Measurements from ENCODE around the gene OR52I2. TPM values are rescaled to one million over a fixed set of nuclear protein-coding genes. Genes with fewer than 3 reads are reported as not detected.

The OR52I2 gene
- total RNA-seq, 1 experiment from 2014 or later = not detected

GRCh38 chr11:4565371-4565770 lies 16.2 kb upstream of the OR52I2 start:
- ChIA-PET CTCF (no interaction called here), POLR2A (no interaction called here)
- Histone ChIP-seq H3K4me1 (ENCODE audit: control insufficient read depth, insufficient read depth, low read length) (no peaks in the 10 kb centered on the region), H3K4me3 (ENCODE audit: low read depth in 2 of 2, low read length in 2 of 2) (no peak overlapping the region), H3K36me3 (ENCODE audit: control insufficient read depth, insufficient read depth, low read length) (no peaks in the 10 kb centered on the region), H3K9me3 (ENCODE audit: control insufficient read depth, insufficient read depth, low read depth, low read length) (no peaks in the 10 kb centered on the region), H3K27ac (ENCODE audit: low read length) (no peak overlapping the region), H3K27me3 (ENCODE audit: control insufficient read depth, insufficient read depth, low read length) (no peaks in the 10 kb centered on the region; the same call in 1 of the 2 replicates)
- BruUV-seq (replicated peaks) = no TSS peak
- no peak for ATAC-seq
- in situ Hi-C loops (cut with HindIII; ENCODE audit: low pct_unique_long_range_greater_than_20kb, low sequenced_read_pairs) (no loop called here), intact Hi-C loops (cut with micrococcal nuclease; ENCODE audit: unreplicated experiment) (no loop called here)
- no peak for DNase-seq (ENCODE audit: low read depth, low spot score)
- no peak for TF ChIP-seq TCF7L2 (IDR thresholded peaks at IDR 0.05; ENCODE audit: low read depth, low read length)
- TF ChIP-seq CTCF (IDR thresholded peaks at IDR 0.05) = no peak
- TF ChIP-seq SIN3A (IDR thresholded peaks at IDR 0.05; ENCODE audit: borderline replicate concordance, insufficient read depth, low read depth, low read length) = no peak

GRCh38 chr11:4569075-4569474 lies 12.5 kb upstream of the OR52I2 start:
- ATAC-seq (no peak), DNase-seq (ENCODE audit: low read depth, low spot score) (no peak)
- no TSS peak for BruUV-seq (replicated peaks)
- in situ Hi-C loops (cut with HindIII; ENCODE audit: low pct_unique_long_range_greater_than_20kb, low sequenced_read_pairs) = no loop called here
- intact Hi-C loops (cut with micrococcal nuclease; ENCODE audit: unreplicated experiment) = no loop called here
- no peak overlapping the region for H3K27ac ChIP-seq (ENCODE audit: low read length)
- no peaks in the 10 kb centered on the region for H3K36me3 ChIP-seq (ENCODE audit: control insufficient read depth, insufficient read depth, low read length)
- TF ChIP-seq CTCF (IDR thresholded peaks at IDR 0.05) = no peak
- no peak for TF ChIP-seq SIN3A (IDR thresholded peaks at IDR 0.05; ENCODE audit: borderline replicate concordance, insufficient read depth, low read depth, low read length)
- no peak for TF ChIP-seq REST (IDR thresholded peaks at IDR 0.05; ENCODE audit: insufficient read depth in 1 of 2, low read depth in 2 of 2, low read length in 1 of 2)
- no peak for TF ChIP-seq TCF7L2 (IDR thresholded peaks at IDR 0.05; ENCODE audit: low read depth, low read length)
- no peak for TF ChIP-seq POLR2AphosphoS5 (IDR thresholded peaks at IDR 0.05; ENCODE audit: low read depth, low read length)
- ChIA-PET CTCF (no interaction called here), POLR2A (no interaction called here)
- no peaks in the 10 kb centered on the region for H3K4me1 ChIP-seq (ENCODE audit: control insufficient read depth, insufficient read depth, low read length)
- H3K9me3 ChIP-seq (ENCODE audit: control insufficient read depth, insufficient read depth, low read depth, low read length) = no peaks in the 10 kb centered on the region
- H3K27me3 ChIP-seq (ENCODE audit: control insufficient read depth, insufficient read depth, low read length) = peaks cover 2% of the 10 kb centered on the region; the same call in 1 of the 2 replicates
- no peak overlapping the region for H3K4me3 ChIP-seq (ENCODE audit: low read depth in 2 of 2, low read length in 2 of 2)

Data from Panc1 (cell line).